Non-pigmented ciliary epithelial cell (primary cell): Measurements from ENCODE around the gene PDIK1L.

ENCODE experiments used
- DNase-seq: peaks from one replicate; pipeline ENCODE4 v3.0.0-alpha.2; 2010; ENCODE audit warnings: low read depth

PDIK1L gene

GRCh38 chr1:26122988-26123973 lies 11.7 kb downstream of the PDIK1L start:
- DNase-seq: no peak

- DNase-seq: no peak
These were observed 13.1 kb downstream of the PDIK1L start for GRCh38 chr1:26124418-26125331.

GRCh38 chr1:26125382-26125781 lies 13.8 kb downstream of the PDIK1L start:
- DNase-seq: no peak

- DNase-seq: no peak
These were observed 14.3 kb downstream of the PDIK1L start for GRCh38 chr1:26125946-26126320.

- DNase-seq: no peak
These were observed 14.9 kb downstream of the PDIK1L start for GRCh38 chr1:26126321-26127084.

- DNase-seq: no peak
These were observed 15.9 kb downstream of the PDIK1L start for GRCh38 chr1:26127235-26128163.

- DNase-seq: no peak
These were observed 18.2 kb downstream of the PDIK1L start for GRCh38 chr1:26129778-26130177.

- no peak for DNase-seq
These were observed 19.1 kb downstream of the PDIK1L start for GRCh38 chr1:26130695-26131094.

- no peak for DNase-seq
These were observed 20.7 kb downstream of the PDIK1L start for GRCh38 chr1:26132128-26132833.

GRCh38 chr1:26132834-26133167 lies 21.2 kb downstream of the PDIK1L start:
- no peak for DNase-seq

GRCh38 chr1:26134466-26134865 lies 22.8 kb downstream of the PDIK1L start:
- DNase-seq: no peak

GRCh38 chr1:26138974-26139558 lies 27.4 kb downstream of the PDIK1L start:
- no peak for DNase-seq

GRCh38 chr1:26142159-26142558 lies 30.5 kb downstream of the PDIK1L start:
- DNase-seq: no peak

GRCh38 chr1:26145041-26145959 lies 33.7 kb downstream of the PDIK1L start:
- DNase-seq: peak; percentile 41

- DNase-seq: no peak
These were observed 34.3 kb downstream of the PDIK1L start for GRCh38 chr1:26145960-26146294.

- DNase-seq: no peak
These were observed 37.3 kb downstream of the PDIK1L start for GRCh38 chr1:26148887-26149286.

GRCh38 chr1:26153966-26154532 lies 42.4 kb downstream of the PDIK1L start:
- DNase-seq: no peak

GRCh38 chr1:26154750-26155149 lies 43.1 kb downstream of the PDIK1L start:
- no peak for DNase-seq
